ENCODE results near the gene BCL3. TPM values are rescaled to one million over a fixed set of nuclear protein-coding genes. Genes with fewer than 3 reads are reported as not detected.

BCL3 gene
- total and polyA plus RNA-seq, 2 of the 13 experiments (the other 11 are each of a cell fraction or from before 2014, with no cell fraction given) = 2.3 to 4.0 TPM

DNA sequence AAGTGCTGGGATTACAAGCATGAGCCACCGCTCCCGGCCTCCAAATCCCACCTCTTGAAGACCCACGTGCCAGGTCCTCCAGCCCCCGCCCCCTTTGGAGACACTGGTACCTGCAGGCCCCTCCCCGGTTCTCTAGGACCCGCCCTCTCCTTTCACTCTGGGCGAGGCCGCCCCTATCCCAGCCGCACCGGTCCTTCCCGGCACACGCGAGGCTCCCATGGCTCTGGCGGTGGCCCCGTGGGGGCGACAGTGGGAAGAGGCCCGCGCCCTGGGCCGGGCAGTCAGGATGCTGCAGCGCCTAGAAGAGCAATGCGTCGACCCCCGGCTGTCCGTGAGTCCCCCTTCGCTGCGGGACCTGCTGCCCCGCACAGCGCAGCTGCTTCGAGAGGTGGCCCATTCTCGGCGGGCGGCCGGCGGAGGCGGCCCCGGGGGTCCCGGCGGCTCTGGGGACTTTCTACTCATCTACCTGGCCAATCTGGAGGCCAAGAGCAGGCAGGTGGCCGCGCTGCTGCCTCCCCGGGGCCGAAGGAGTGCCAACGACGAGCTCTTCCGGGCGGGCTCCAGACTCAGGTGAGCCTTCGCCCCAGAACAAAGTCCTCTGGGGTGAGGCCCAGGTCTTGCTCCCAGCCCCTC is 29.3 kb downstream of the BCL3 start, which contains the start of gene CBLC (continued):
- TF ChIP-seq POLR2G (IDR thresholded peaks at IDR 0.05; ENCODE audit: low read depth, low read length) (0 out of 2 replicates have a peak, but pooled peaks have one; percentile 37), HNF4A (CRISPR knock-in tag; IDR thresholded peaks at IDR 0.05) (peak; percentile 35; the same call in 1 of the 2 replicates), PHF8 (CRISPR knock-in tag; IDR thresholded peaks at IDR 0.05) (peak; percentile 68), SP4 (CRISPR knock-in tag; IDR thresholded peaks at IDR 0.05) (peak; percentile 67; the same call in 1 of the 2 replicates), RBFOX2 (IDR thresholded peaks at IDR 0.05; ENCODE audit: low read depth, low read length) (peak; percentile 74), DR1 (CRISPR knock-in tag; IDR thresholded peaks at IDR 0.05) (no peak), MXI1 (IDR thresholded peaks at IDR 0.05; ENCODE audit: borderline replicate concordance, low read depth, low read length) (0 out of 3 replicates have a peak, but pooled peaks have one; percentile 25), ZNF205 (CRISPR knock-in tag; IDR thresholded peaks at IDR 0.05) (0 out of 2 replicates have a peak, but pooled peaks have one; percentile 62), POLR2AphosphoS5 (IDR thresholded peaks at IDR 0.05; ENCODE audit: low read depth, low read length) (0 out of 2 replicates have a peak, but pooled peaks have one; percentile 31), SOX13 (IDR thresholded peaks at IDR 0.05) (no peak), SOX13 (CRISPR knock-in tag; conservative IDR thresholded peaks at IDR 0.05 in 1 of 2, IDR thresholded peaks at IDR 0.05 in 1 of 2) (no peak; a peak in 1 of 4 replicates), KDM3A (CRISPR knock-in tag; IDR thresholded peaks at IDR 0.05; ENCODE audit: low read depth) (peak; percentile 42; the same call in 1 of the 2 replicates), KLF16 (CRISPR knock-in tag; IDR thresholded peaks at IDR 0.05) (0 out of 4 replicates have a peak, but pooled peaks of 1 of the 2 experiments have one; percentile 45), PRPF4 (IDR thresholded peaks at IDR 0.05; ENCODE audit: low read depth, low read length, poor library complexity, severe bottlenecking) (no peak), GABPB1 (CRISPR knock-in tag; IDR thresholded peaks at IDR 0.05) (peak; percentile 47; the same call in 1 of the 2 replicates), ARHGAP35 (CRISPR knock-in tag; IDR thresholded peaks at IDR 0.05; ENCODE audit: borderline replicate concordance) (0 out of 2 replicates have a peak, but pooled peaks have one; percentile 28), SOX5 (CRISPR knock-in tag; IDR thresholded peaks at IDR 0.05; ENCODE audit: borderline replicate concordance) (0 out of 2 replicates have a peak, but pooled peaks have one; percentile 19), ZNF773 (CRISPR knock-in tag; IDR thresholded peaks at IDR 0.05; ENCODE audit: borderline replicate concordance) (no peak)
- TF ChIP-seq, protein P1, sequence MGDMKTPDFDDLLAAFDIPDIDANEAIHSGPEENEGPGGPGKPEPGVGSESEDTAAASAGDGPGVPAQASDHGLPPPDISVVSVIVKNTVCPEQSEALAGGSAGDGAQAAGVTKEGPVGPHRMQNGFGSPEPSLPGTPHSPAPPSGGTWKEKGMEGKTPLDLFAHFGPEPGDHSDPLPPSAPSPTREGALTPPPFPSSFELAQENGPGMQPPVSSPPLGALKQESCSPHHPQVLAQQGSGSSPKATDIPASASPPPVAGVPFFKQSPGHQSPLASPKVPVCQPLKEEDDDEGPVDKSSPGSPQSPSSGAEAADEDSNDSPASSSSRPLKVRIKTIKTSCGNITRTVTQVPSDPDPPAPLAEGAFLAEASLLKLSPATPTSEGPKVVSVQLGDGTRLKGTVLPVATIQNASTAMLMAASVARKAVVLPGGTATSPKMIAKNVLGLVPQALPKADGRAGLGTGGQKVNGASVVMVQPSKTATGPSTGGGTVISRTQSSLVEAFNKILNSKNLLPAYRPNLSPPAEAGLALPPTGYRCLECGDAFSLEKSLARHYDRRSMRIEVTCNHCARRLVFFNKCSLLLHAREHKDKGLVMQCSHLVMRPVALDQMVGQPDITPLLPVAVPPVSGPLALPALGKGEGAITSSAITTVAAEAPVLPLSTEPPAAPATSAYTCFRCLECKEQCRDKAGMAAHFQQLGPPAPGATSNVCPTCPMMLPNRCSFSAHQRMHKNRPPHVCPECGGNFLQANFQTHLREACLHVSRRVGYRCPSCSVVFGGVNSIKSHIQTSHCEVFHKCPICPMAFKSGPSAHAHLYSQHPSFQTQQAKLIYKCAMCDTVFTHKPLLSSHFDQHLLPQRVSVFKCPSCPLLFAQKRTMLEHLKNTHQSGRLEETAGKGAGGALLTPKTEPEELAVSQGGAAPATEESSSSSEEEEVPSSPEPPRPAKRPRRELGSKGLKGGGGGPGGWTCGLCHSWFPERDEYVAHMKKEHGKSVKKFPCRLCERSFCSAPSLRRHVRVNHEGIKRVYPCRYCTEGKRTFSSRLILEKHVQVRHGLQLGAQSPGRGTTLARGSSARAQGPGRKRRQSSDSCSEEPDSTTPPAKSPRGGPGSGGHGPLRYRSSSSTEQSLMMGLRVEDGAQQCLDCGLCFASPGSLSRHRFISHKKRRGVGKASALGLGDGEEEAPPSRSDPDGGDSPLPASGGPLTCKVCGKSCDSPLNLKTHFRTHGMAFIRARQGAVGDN (CRISPR knock-in tag; IDR thresholded peaks at IDR 0.05) = peak; percentile 86
- TF ChIP-seq, protein P2, sequence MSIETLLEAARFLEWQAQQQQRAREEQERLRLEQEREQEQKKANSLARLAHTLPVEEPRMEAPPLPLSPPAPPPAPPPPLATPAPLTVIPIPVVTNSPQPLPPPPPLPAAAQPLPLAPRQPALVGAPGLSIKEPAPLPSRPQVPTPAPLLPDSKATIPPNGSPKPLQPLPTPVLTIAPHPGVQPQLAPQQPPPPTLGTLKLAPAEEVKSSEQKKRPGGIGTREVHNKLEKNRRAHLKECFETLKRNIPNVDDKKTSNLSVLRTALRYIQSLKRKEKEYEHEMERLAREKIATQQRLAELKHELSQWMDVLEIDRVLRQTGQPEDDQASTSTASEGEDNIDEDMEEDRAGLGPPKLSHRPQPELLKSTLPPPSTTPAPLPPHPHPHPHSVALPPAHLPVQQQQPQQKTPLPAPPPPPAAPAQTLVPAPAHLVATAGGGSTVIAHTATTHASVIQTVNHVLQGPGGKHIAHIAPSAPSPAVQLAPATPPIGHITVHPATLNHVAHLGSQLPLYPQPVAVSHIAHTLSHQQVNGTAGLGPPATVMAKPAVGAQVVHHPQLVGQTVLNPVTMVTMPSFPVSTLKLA (IDR thresholded peaks at IDR 0.05) = no peak
- TF ChIP-seq, protein P3, sequence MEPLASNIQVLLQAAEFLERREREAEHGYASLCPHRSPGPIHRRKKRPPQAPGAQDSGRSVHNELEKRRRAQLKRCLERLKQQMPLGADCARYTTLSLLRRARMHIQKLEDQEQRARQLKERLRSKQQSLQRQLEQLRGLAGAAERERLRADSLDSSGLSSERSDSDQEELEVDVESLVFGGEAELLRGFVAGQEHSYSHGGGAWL (CRISPR knock-in tag; IDR thresholded peaks at IDR 0.05) = peak; percentile 84
- TF ChIP-seq, protein P4, sequence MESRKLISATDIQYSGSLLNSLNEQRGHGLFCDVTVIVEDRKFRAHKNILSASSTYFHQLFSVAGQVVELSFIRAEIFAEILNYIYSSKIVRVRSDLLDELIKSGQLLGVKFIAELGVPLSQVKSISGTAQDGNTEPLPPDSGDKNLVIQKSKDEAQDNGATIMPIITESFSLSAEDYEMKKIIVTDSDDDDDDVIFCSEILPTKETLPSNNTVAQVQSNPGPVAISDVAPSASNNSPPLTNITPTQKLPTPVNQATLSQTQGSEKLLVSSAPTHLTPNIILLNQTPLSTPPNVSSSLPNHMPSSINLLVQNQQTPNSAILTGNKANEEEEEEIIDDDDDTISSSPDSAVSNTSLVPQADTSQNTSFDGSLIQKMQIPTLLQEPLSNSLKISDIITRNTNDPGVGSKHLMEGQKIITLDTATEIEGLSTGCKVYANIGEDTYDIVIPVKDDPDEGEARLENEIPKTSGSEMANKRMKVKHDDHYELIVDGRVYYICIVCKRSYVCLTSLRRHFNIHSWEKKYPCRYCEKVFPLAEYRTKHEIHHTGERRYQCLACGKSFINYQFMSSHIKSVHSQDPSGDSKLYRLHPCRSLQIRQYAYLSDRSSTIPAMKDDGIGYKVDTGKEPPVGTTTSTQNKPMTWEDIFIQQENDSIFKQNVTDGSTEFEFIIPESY (CRISPR knock-in tag; IDR thresholded peaks at IDR 0.05) = peak; percentile 23; the same call in 1 of the 2 replicates
